Measurements from ENCODE around the gene SEMA4A.
"Not testable (repeated sequence)": the region's sequence is repeated elsewhere in the genome, so short reads cannot be mapped to it uniquely, and the experiment has no call there.

The SEMA4A gene

DNA sequence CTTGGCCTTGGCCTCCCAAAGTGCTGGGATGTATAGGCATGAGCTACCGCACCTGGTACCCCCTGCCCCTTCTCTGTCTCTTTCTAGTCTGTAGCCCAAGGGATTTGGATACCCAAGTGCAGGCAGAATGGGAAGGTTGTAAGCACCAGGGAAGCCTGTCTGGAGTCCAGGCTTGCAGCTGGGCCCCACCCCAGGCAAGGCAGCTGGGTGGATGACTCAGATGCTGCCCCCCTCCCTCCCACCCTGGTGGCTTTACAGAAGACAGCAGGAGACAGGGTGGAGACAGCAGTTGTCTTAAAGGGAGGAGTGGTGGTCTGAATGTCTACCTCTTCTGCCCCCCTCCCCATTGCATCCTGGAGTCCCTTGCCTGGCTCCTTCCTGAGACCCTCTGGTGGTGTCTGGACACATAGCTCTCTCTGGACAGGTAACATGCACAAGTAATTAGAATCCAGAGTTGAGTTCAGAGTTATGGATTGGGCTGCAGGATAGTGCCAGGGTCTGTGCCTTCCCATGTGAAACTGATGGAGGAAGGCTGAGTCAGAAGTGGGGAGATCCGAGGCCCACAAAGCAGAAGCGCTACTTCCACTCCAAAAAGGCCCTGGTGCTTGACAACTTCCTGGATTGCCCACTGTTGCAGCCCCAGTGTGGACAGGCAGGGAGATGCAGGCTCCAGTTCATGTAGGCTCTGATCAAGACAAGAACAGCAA is 33.7 kb upstream of the SEMA4A start:
- no peak for DNase-seq (ENCODE audit: low read depth)

DNA sequence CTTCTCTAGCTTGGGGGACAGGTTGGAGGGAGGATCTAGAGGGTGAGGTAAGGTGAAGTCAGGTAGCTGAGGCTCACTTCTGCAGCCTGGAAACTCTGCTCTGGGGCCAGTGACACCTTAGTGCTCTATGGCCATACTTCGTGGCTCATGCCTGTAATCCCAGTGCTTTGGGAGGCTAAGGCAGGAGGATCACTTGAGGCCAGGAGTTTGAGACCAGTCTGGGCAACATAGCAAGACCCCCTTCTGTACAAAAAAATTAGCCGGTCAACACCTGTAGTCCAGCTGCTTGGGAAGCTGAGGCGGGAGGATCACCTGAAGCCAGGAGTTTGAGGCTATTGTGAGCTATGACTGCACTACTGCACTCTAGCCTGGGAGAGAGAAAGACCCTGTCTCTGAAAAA is 33.1 kb upstream of the SEMA4A start:
- no peak for DNase-seq (ENCODE audit: low read depth)

DNA sequence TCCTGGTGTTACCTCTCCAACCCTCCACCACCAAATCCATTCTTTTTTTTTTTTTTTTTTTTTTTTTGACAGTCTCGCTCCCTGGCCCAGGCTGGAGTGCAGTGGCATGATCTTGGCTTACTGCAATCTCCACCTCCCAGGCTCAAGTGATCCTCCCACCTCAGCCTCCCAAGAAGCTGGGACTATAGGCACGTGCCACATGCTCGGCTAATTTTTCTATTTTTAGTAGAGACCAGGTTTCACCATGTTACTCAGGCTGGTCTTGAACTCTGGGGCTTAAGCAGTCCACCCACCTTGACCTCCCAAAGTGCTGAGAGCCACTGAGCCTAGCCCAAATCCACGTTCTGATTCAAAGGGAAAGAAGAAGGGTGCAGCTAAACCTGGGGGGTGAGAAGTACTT is 32.4 kb upstream of the SEMA4A start:
- not testable (repeated sequence) for DNase-seq (ENCODE audit: low read depth)

DNA sequence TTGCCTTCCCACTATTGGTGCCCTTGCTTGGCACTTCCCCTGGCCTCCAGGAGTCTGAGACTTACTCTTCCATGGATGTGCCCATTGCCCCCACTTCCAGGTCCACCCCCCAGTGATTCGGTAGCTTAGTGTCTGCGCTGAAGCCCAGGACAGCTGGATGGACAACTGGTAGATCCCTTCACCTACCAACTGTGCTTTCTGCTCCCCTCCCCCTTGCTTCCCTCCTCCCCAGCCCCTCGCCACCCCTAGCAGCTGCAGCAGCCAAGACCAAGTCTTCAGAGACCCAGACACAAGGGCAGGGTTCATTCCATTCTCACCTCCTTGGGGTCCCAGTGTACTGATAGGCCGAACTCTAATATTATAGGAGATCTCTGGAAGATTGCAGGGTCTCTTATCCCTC is 31.9 kb upstream of the SEMA4A start:
- no peak for DNase-seq (ENCODE audit: low read depth)

DNA sequence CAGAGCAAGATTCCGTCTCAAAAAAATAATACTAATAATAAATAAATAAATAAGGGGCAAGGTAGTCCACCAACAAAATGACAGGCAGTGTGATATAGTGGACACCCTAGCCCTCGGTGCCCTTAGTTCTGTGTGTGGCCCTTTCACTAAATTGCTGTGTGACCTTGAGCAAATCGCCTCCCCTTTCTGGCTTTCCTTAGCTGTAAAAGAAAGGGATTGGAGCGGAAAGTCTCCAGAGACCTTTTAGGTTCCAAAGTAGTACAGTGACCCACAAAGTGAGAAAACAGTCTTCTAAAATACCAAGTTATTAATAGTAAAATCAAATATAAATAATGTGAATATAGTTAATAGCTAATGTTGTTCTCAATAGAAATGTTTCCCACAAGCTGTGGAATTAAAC is 31.3 kb upstream of the SEMA4A start:
- no peak for DNase-seq (ENCODE audit: low read depth)

DNA sequence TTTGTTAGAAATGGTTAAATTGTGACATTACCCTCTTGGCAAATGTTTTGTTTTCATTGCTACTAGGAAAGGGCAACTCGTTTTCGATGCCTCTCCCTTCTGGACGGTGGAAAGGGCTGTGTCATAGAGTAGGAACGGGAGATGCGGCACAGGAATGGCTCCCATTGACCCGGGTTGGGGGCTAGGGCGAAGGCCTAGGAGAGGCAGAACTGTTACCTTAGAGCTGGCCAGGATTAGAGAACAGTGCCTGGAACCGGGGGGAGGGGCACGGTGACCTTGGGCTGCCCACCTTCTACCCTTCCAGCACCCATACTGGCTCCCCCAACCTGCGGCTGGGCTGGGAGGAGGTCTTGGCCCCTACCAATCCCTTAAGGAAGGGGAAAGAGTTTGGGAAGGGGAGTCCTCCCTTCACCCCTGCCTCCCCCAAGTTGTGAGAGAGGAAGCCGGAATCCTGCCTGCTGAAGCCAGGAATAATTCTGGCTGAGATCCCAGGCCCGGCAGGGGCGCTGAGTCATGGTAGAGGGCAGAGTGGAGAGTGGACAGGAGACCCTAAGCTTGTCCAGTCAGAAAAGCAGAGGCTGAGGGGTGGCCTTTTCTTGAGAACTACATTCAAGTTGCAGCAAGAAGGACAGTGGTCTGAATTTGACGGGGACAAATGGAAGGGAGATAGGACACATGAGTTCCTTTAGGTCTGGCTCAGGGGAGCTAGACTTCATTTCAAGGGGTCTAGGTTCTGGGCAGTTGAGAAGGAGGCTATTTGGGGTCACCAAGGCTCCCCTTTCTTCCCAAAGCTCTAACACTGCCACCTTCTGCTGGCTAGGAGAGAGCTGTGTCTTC is 30.6 kb upstream of the SEMA4A start:
- DNase-seq (ENCODE audit: low read depth), result no peak

DNA sequence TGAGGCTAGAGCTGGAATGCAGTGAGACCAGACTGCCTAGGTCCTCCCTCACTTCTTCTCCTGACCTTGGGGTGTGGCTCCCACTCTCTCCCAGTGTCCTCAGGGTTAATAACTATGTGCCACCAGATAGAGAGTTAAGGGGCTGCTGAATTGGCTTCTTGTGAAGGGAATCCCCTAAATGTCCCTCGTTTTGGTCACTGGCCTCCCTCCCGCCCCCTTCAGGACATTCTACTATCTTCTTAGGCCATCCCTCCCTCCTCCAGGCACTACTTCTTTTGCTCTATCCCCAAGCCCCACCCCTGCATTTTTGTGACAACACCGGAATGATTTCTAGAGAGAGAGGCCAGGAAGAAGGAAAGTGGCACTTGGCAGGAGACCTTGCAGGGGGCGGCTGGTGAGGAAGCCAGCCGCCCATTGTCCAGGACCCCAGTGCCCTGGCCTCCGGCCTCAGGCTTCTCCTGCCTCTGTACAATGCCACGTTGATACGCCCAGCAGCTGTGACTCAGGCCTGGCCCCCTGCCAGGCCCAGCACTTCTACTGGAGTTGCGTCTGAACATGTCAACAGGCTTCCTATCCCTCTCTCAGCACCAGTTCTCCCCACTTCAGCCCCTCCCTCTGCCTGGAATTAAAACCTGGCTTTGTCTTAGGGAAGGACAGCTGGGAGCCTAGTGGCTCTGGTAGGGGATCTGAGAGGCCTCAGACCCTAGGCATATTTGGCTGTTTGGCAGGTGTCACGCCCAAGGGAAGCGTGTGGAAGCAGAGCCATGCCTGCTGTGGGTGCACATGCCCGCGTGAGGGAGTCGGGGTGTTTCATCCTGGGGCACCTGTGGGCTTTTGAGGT is 29.8 kb upstream of the SEMA4A start:
- DNase-seq (ENCODE audit: low read depth), result peak; percentile 59

DNA sequence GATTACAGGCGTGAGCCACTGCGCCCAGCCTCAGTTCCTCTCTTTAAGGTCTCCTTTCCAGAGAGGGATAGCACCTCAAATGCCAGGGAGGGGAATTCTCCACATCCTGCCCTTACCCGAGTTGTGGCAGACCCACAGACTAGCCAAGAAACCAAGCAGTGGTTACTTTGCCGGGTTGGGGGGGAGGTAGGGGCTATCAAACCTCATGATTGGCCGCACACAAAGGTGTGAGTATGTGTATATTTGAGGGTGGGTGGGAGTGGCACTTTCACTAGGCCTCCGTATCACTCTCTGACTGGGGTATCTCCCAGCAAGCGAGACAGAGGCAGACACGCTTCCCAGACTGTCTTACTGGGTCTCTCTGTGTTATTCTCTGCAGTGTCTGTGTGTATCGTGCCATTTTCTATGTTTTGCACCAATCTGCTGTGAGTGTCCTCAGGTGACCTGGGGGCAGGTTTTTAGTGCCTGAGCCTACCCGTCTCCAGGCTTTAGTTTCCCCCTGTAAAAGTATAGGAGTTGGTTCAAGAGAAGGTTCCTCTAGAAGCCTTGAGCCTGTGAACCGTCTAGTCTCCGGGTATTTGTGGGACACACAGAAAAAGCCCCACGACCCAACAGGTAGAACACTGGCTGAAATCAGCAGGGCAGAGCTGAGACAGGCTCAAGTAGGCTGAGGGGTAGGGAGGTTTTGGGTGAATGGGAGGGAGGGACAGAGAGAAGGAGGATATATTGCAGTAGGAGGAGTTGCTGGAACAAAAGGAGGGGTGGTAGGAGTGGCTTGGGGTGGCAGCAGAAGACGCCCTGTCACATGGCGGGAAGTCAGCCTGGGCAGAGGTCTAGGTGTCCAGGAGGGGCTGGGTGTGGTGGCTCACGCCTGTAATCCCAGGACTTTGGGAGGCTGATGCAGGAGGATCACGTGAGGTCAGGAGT is 28.6 kb upstream of the SEMA4A start:
- no peak for DNase-seq (ENCODE audit: low read depth)

DNA sequence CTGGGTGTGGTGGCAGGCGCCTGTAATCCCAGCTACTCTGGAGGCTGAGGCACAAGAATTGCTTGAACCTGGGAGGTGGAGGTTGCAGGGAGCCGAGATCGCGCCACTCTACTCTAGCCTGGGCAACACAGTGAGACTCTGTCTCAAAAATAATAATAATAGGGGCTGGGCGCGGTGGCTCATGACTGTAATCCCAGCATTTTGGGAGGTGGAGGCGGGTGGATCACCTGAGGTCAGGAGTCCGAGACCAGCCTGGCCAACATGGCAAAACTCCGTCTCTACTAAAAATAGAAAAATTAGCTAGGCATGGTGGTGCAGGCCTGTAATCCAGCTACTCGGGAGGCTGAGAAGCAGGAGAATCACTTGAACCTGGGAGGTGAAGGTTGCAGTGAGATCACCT is 27.8 kb upstream of the SEMA4A start:
- not testable (repeated sequence) for DNase-seq (ENCODE audit: low read depth)

DNA sequence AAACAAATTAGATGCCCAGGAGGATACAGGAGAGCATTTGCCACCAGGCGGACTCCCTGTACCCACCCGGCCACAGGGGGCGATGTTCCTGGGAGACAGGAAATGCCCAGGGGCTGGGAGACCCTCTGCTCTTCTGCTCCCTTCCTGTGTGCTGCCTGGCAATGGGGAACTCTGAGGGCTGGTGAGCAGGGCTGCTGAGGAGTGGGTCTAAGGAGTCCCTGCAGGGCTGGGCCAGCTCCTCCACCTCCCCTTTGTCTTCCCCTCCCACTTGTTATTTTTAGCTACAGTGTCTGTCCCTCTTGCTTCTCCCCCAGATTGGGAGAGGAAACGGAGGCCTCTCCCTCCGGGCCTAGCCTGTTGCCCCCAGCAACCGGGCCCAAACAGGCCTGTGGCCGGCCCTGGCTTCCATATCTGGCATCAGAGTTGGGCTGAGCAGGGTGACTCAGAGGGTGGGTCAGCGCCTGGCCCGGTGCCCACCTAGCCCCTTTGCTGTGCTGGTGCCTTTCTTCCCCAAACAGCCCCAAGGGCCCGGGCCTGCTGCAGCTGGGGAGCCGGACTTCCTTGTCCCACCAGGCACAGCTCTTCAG is 27.2 kb upstream of the SEMA4A start:
- peak; percentile 33 for DNase-seq (ENCODE audit: low read depth)

DNA sequence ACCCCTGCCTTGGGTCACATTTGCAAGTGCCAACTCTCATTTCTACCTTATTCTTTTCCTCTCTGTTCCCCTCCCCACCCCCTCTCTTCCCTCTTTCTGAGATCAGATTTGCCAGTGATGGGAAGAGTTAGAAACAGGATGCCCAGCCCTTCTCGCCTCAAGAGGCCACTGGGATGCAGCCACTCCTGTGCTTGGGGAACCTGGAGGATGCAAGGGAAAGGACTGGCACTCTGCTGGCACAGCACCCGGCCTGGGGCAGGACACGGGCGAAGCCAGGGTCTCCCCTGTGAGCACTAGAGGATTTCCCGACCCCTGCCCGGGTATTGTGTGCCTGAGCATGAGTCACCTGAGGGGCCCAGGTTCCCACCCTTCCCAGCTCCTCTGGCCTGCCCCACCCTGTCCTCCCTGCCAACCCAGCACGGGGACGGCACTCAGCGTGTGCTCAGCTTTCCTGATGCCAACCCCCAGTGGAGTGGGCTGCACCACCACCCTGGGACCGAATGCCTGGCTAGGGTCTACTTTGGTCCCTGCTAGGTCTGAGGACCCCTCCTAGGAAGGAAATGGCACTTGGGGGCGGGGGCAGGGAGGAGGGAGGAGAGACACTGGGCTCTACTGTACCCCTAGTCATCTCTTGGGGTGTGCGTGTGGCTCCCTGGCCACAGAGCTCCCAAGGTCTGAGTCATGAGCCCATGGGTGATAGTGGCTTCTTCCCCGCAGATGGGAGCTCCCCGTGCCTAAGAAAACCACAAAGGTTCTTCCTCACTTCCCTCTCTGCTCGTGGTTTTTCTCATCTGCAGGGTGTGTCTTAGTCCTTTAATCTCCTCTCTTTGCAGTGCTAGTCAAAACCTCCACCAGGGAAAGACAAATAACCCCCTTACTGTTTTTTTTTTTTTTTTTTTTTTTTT is 26.5 kb upstream of the SEMA4A start:
- peak; percentile 53 for DNase-seq (ENCODE audit: low read depth)

DNA sequence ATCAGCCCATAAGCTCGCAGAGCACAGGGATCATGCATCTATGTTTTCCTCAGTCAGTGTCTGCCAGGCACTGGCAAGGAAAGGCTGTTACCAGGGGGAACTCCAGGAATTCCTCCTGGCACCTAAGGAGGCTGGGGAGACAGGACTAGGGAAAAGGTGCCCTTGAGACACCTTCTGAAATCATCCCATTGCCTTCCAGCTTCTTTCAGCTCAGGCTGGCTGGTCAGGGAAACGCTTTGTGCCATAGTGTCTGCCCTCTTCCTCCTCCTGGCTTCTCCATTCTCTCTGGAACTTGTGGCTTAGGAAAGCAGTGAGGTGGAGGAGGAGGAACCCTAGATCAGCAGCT is 25.1 kb upstream of the SEMA4A start:
- no peak for DNase-seq (ENCODE audit: low read depth)

DNA sequence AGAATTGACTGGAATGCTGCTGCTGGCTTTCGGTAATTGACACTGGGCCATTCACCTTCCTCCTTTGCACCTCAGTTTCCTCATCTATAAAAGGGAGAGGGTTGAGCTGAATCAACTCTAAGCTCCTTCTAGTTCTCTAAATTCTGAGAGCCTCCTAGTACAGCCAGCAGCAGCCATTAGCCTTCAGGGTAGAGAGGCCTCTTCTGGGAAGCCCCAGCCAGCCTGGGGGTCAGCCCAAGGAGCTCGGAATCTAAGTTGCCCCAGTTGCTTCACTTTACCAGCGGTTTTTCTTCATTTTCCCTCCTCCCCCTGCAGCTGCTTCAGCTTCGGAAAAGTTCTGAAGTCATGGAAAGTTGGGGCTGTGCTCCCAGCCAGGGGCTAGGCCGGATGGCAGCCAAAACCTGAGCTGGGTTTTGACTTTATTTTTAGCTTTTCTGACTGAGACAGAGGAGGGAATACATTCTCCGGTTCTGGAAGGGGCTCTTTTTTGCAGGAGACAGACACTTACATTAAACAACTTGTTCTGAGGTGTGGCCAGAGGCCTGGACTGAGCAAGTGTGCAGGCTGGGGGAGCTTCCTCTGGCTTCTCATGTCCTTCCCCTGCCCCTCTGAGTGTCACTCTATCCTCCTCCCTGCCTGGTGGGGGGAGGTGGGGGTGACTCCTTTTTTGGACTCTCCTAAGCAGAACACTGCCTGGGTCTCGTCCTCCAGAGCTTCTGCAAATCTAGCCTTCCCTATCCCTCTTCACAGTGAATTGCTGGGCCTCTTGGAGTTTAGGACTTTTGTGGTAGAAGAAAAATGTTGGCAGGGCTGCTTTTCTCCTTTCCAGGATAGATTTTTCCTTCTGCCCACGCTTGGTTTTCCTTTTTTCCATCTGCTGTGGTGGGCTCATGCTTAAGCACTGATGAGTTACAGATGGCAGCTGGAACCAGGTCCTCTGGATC is 24.5 kb upstream of the SEMA4A start:
- DNase-seq (ENCODE audit: low read depth), result no peak

DNA sequence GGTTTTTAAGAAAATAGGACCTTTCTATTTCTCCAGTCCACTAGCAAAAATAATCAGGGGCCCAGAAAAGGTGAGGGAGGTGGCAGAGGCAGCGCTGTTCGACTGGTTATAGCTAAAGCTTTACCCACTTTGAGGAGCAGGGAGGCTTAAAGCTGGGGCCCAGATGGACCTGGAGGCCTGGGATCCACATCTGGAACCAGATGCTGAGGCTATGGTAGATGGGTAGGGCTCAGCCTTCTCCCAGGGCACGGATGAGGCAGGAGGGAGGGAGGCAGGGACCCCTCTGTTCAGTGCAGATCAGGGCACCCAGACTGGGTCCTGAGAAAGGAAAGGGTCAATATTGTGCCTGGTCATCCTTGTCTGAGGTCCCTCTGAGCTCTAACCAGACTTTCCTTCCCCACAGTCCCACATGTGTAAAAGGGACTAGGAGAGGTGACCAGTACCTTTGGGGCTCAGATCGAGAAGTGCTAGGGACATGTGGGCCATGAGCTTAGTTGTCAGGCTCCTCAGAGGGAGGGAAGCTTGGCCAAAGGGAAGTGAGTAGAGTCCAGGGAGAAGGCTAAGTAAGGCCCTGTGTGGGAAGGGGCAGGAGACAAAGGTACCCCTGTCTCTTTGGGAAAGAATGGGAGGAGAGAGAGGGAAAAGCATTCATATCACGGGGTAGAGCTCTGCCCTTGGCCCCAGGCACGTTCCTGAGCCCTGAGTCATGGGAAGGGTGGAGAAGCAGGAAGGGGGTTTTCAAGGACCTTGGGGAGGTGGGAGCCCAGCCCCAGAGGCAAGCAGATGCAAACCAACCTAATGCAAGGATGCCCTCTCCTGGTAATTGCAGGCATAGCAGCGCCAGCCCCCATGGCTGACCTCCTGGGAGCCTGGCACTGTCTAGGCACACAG is 23.5 kb upstream of the SEMA4A start:
- peak; percentile 71 for DNase-seq (ENCODE audit: low read depth)

DNA sequence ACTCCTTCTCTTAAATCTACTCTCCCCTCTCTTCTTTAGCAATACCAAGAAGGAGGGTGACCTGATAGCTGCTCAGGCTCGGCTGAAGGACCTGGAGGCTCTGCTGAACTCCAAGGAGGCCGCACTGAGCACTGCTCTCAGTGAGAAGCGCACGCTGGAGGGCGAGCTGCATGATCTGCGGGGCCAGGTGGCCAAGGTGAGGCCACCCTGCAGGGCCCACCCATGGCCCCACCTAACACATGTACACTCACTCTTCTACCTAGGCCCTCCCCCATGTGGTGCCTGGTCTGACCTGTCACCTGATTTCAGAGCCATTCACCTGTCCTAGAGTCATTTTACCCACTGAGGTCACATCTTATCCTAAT is 22.8 kb upstream of the SEMA4A start:
- DNase-seq (ENCODE audit: low read depth), result no peak

DNA sequence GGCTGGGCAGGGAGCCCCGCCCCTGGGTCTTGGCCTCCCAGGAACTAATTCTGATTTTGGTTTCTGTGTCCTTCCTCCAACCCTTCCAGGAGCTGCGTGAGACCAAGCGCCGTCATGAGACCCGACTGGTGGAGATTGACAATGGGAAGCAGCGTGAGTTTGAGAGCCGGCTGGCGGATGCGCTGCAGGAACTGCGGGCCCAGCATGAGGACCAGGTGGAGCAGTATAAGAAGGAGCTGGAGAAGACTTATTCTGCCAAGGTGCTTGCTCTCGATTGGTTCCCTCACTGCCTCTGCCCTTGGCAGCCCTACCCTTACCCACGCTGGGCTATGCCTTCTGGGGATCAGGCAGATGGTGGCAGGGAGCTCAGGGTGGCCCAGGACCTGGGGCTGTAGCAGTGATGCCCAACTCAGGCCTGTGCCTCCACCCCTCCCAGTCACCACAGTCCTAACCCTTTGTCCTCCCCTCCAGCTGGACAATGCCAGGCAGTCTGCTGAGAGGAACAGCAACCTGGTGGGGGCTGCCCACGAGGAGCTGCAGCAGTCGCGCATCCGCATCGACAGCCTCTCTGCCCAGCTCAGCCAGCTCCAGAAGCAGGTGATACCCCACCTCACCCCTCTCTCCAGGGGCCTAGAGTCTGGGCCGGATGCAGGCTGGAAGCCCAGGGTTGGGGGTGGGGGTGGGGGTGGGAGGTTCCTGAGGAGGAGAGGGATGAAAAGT is 18.5 kb upstream of the SEMA4A start:
- DNase-seq (ENCODE audit: low read depth), result no peak
